Osteoblast (primary cell): Measurements from ENCODE around the gene NTHL1. TPM values are rescaled to one million over a fixed set of nuclear protein-coding genes. Genes with fewer than 3 reads are reported as not detected.
A peak's percentile ranks its signal among the peaks of the same experiment; 100 is the strongest.

Experiments used
- DNase-seq: peaks from one replicate; pipeline ENCODE4 v3.0.0; 2011; ENCODE audit warnings: low spot score, mixed read lengths; ENCODE audit not compliant: insufficient read length; ENCODE audit errors: missing footprints
- H2AFZ ChIP-seq: 2 replicates; pipeline ENCODE4 v1.6.0; 2011; ENCODE audit warnings: mild to moderate bottlenecking, low read length
- H3K27ac ChIP-seq: 2 replicates; pipeline ENCODE4 v1.5.1; 2011; ENCODE audit warnings: mild to moderate bottlenecking, low read depth, low read length, moderate library complexity
- H3K27me3 ChIP-seq: 2 replicates; pipeline ENCODE4 v1.6.0; 2012; ENCODE audit warnings: mild to moderate bottlenecking, control low read depth, inconsistent platforms, low read length, moderate library complexity; ENCODE audit not compliant: insufficient read depth
- H3K36me3 ChIP-seq: 2 replicates; pipeline ENCODE4 v1.5.1; 2011; ENCODE audit warnings: mild to moderate bottlenecking, low read length, control low read depth, moderate library complexity; ENCODE audit not compliant: insufficient read depth
- H3K4me1 ChIP-seq: 2 replicates; pipeline ENCODE4 v1.5.1; 2011; ENCODE audit warnings: mild to moderate bottlenecking, low read length, control low read depth, moderate library complexity; ENCODE audit not compliant: insufficient read depth
- H3K4me2 ChIP-seq: 2 replicates; pipeline ENCODE4 v1.6.0; 2011; ENCODE audit warnings: mild to moderate bottlenecking, low read length; ENCODE audit not compliant: insufficient read depth
- H3K4me3 ChIP-seq: fragments of 200-600 bp; sonication (generic); 3 replicates; pipeline ENCODE4 v1.5.1; 2012; ENCODE audit warnings: mild to moderate bottlenecking, low read length, inconsistent platforms; ENCODE audit not compliant: insufficient read depth
- H3K79me2 ChIP-seq: 2 replicates; pipeline ENCODE4 v1.6.0; 2012; ENCODE audit warnings: mild to moderate bottlenecking, low read length, control low read depth, inconsistent platforms; ENCODE audit not compliant: insufficient read depth
- H3K9me3 ChIP-seq: 2 replicates; pipeline ENCODE4 v1.5.1; 2011; ENCODE audit warnings: low read depth, low read length, control low read depth
- H4K20me1 ChIP-seq: 2 replicates; pipeline ENCODE4 v1.6.0; 2012; ENCODE audit warnings: mild to moderate bottlenecking, low read length, control low read depth; ENCODE audit not compliant: insufficient read depth
- CTCF ChIP-seq: IDR thresholded peaks from 2 replicates; pipeline ENCODE4 v1.5.1; 2011; ENCODE audit warnings: mild to moderate bottlenecking, low read depth, low read length, moderate library complexity; ENCODE audit errors: extremely low read depth
- total RNA-seq: library from RNA; depleted of rRNA; stranded (reverse); fragments of >200 nt; gene quantifications from 2 replicates; pipeline ENCODE4 v1.2.3, GENCODE V29; 2012

Gene NTHL1
- total RNA-seq, 1 donor, result 22.8 TPM

GRCh38 chr16:2058420-2058819 is 10.8 kb upstream of the NTHL1 start:
- no peak overlapping the region for H3K4me2 ChIP-seq
- H3K4me3 ChIP-seq, result no peak overlapping the region
- H2AFZ ChIP-seq, result no peak overlapping the region
- H4K20me1 ChIP-seq, result peaks cover 12% of the 10 kb centered on the region
- no peak overlapping the region for H3K27ac ChIP-seq
- H3K79me2 ChIP-seq, result peaks cover 2% of the 10 kb centered on the region
- no peak for TF ChIP-seq CTCF
- no peaks in the 10 kb centered on the region for H3K27me3 ChIP-seq
- DNase-seq, result no peak
- H3K4me1 ChIP-seq, result no peaks in the 10 kb centered on the region
- H3K36me3 ChIP-seq, result peaks cover 32% of the 10 kb centered on the region
- no peaks in the 10 kb centered on the region for H3K9me3 ChIP-seq

- H2AFZ ChIP-seq, result no peak overlapping the region
- H3K9me3 ChIP-seq, result no peaks in the 10 kb centered on the region
- H3K4me1 ChIP-seq, result no peaks in the 10 kb centered on the region
- peaks cover 16% of the 10 kb centered on the region for H4K20me1 ChIP-seq
- DNase-seq, result no peak
- H3K36me3 ChIP-seq, result peaks cover 36% of the 10 kb centered on the region
- no peak overlapping the region for H3K27ac ChIP-seq
- H3K4me3 ChIP-seq, result no peak overlapping the region
- no peak for TF ChIP-seq CTCF
- H3K79me2 ChIP-seq, result peaks cover 2% of the 10 kb centered on the region
- H3K4me2 ChIP-seq, result no peak overlapping the region
- no peaks in the 10 kb centered on the region for H3K27me3 ChIP-seq
These were observed 9.8 kb upstream of the NTHL1 start for GRCh38 chr16:2057438-2057837.

GRCh38 chr16:2056681-2057407 is 9.2 kb upstream of the NTHL1 start:
- Histone ChIP-seq H3K4me3 (no peak overlapping the region), H4K20me1 (peaks cover 16% of the 10 kb centered on the region), H3K27me3 (no peaks in the 10 kb centered on the region), H3K79me2 (peaks cover 5% of the 10 kb centered on the region), H3K27ac (no peak overlapping the region), H3K4me1 (no peaks in the 10 kb centered on the region), H3K4me2 (no peak overlapping the region), H3K9me3 (no peaks in the 10 kb centered on the region), H2AFZ (no peak overlapping the region), H3K36me3 (peaks cover 42% of the 10 kb centered on the region)
- TF ChIP-seq CTCF, result peak; percentile 18
- DNase-seq, result no peak

- no peak overlapping the region for H3K4me3 ChIP-seq
- peaks cover 16% of the 10 kb centered on the region for H4K20me1 ChIP-seq
- no peaks in the 10 kb centered on the region for H3K4me1 ChIP-seq
- no peak overlapping the region for H2AFZ ChIP-seq
- no peak overlapping the region for H3K27ac ChIP-seq
- peaks cover 49% of the 10 kb centered on the region for H3K36me3 ChIP-seq
- no peak overlapping the region for H3K4me2 ChIP-seq
- peak; percentile 33 for TF ChIP-seq CTCF
- H3K27me3 ChIP-seq, result no peaks in the 10 kb centered on the region
- no peaks in the 10 kb centered on the region for H3K9me3 ChIP-seq
- DNase-seq, result peak; percentile 91
- H3K79me2 ChIP-seq, result peaks cover 9% of the 10 kb centered on the region
These were observed 8.4 kb upstream of the NTHL1 start for GRCh38 chr16:2056077-2056476.
